Activated CD8-positive, alpha-beta memory T cell treated with anti-CD3 and anti-CD28 coated beads, Interleukin-2, amount 50 U/mL, for 24 hours (primary cell): ENCODE measurements around the gene SMIM3.

Experiments
- DNase-seq: peaks from one replicate; pipeline ENCODE4 v3.0.0-alpha.2; 2020; ENCODE audit errors: extremely low read depth

SMIM3 gene

GRCh38 chr5:150765011-150765798 is 13.4 kb upstream of the SMIM3 start:
- no peak for DNase-seq

GRCh38 chr5:150765799-150766169 is 12.8 kb upstream of the SMIM3 start:
- DNase-seq: no peak

GRCh38 chr5:150766251-150766650 is 12.3 kb upstream of the SMIM3 start:
- DNase-seq: no peak

GRCh38 chr5:150771034-150771795 is 7.3 kb upstream of the SMIM3 start:
- DNase-seq: no peak

- DNase-seq: no peak
Measured at GRCh38 chr5:150774145-150774544, 4.4 kb upstream of the SMIM3 start.

GRCh38 chr5:150777685-150778084 is 872 bp upstream of the SMIM3 start:
- no peak for DNase-seq

GRCh38 chr5:150778088-150778516 is 455 bp upstream of the SMIM3 start:
- no peak for DNase-seq

GRCh38 chr5:150779397-150780186 is 1.0 kb downstream of the SMIM3 start:
- no peak for DNase-seq

- no peak for DNase-seq
Measured at GRCh38 chr5:150780187-150780692, 1.7 kb downstream of the SMIM3 start.

GRCh38 chr5:150780816-150781221 is 2.3 kb downstream of the SMIM3 start:
- no peak for DNase-seq

GRCh38 chr5:150781706-150782614 is 3.4 kb downstream of the SMIM3 start:
- no peak for DNase-seq

- no peak for DNase-seq
Measured at GRCh38 chr5:150782850-150783249, 4.3 kb downstream of the SMIM3 start.

- no peak for DNase-seq
Measured at GRCh38 chr5:150783422-150783928, 4.9 kb downstream of the SMIM3 start.

- DNase-seq: no peak
Measured at GRCh38 chr5:150785950-150786349, 7.4 kb downstream of the SMIM3 start.

GRCh38 chr5:150786876-150787275 is 8.3 kb downstream of the SMIM3 start:
- no peak for DNase-seq

- no peak for DNase-seq
Measured at GRCh38 chr5:150787656-150788055, 9.1 kb downstream of the SMIM3 start.

- no peak for DNase-seq
Measured at GRCh38 chr5:150788977-150789376, 10.4 kb downstream of the SMIM3 start.

GRCh38 chr5:150789450-150789849 is 10.9 kb downstream of the SMIM3 start:
- no peak for DNase-seq

- DNase-seq: no peak
Measured at GRCh38 chr5:150789943-150790611, 11.5 kb downstream of the SMIM3 start.

GRCh38 chr5:150791536-150791935 is 13.0 kb downstream of the SMIM3 start:
- DNase-seq: no peak
